GM23338 (cell line): ENCODE measurements around the gene KSR2. TPM values are rescaled to one million over a fixed set of nuclear protein-coding genes. Genes with fewer than 3 reads are reported as not detected.

Source experiments
- ATAC-seq: fragments of 200-7000 bp; cut with Tn5 transposase; 3 replicates; pipeline ENCODE4 v1.9.1; 2020
- DNase-seq: peaks from one replicate; pipeline ENCODE4 v3.0.0-alpha.2; 2015; ENCODE audit warnings: low spot score
- H2AFZ ChIP-seq: fragments of 200-600 bp; sonication (generic); 2 replicates; pipeline ENCODE4 v1.8.0; 2016; ENCODE audit warnings: antibody characterized with exemption, mild to moderate bottlenecking, moderate library complexity
- H3F3A ChIP-seq: fragments of 200-600 bp; sonication (generic); replicated peaks from 2 replicates; pipeline ENCODE4 v1.8.0; 2017; ENCODE audit warnings: antibody characterized with exemption, mixed run types, low read depth
- H3K27ac ChIP-seq: fragments of 200-600 bp; sonication (generic); 2 replicates; pipeline ENCODE4 v1.6.1; 2016; ENCODE audit warnings: low read depth
- H3K27me3 ChIP-seq: fragments of 200-600 bp; sonication (generic); 2 replicates; pipeline ENCODE4 v1.8.0; 2016; ENCODE audit warnings: mild to moderate bottlenecking, mixed run types, moderate library complexity; ENCODE audit not compliant: insufficient read depth
- H3K36me3 ChIP-seq: fragments of 200-600 bp; sonication (generic); 2 replicates; pipeline ENCODE4 v1.8.0; 2016; ENCODE audit warnings: mild to moderate bottlenecking; ENCODE audit not compliant: insufficient read depth
- H3K4me1 ChIP-seq: fragments of 200-600 bp; sonication (generic); 2 replicates; pipeline ENCODE4 v1.8.0; 2016; ENCODE audit warnings: mild to moderate bottlenecking, moderate library complexity; ENCODE audit not compliant: insufficient read depth
- H3K4me2 ChIP-seq: fragments of 200-600 bp; sonication (generic); 2 replicates; pipeline ENCODE4 v1.7.1; 2017; ENCODE audit warnings: mixed run types
- H3K4me3 ChIP-seq: fragments of 200-600 bp; sonication (generic); 2 replicates; pipeline ENCODE4 v1.6.1; 2016; ENCODE audit warnings: mixed run types
- H3K79me2 ChIP-seq: fragments of 200-600 bp; sonication (generic); replicated peaks from 2 replicates; pipeline ENCODE4 v1.8.0; 2017; ENCODE audit warnings: mild to moderate bottlenecking; ENCODE audit not compliant: insufficient read depth
- H3K9me2 ChIP-seq: fragments of 200-600 bp; sonication (generic); 2 replicates; pipeline ENCODE4 v1.8.0; 2017; ENCODE audit not compliant: insufficient read depth
- H4K20me1 ChIP-seq: fragments of 200-600 bp; sonication (generic); replicated peaks from 2 replicates; pipeline ENCODE4 v1.8.0; 2017; ENCODE audit warnings: mild to moderate bottlenecking; ENCODE audit not compliant: insufficient read depth
- H3K27ac Mint-ChIP-seq: 2 replicates; pipeline ENCODE4 v1.8.0; 2020; ENCODE audit warnings: inconsistent platforms, mild to moderate bottlenecking, moderate library complexity, mixed read lengths
- H3K27me3 Mint-ChIP-seq: 3 replicates; pipeline ENCODE4 v1.8.0; 2022; ENCODE audit warnings: low read depth, mild to moderate bottlenecking, moderate library complexity, mixed read lengths, inconsistent platforms; ENCODE audit not compliant: insufficient read depth, poor library complexity
- H3K36me3 Mint-ChIP-seq: 3 replicates; pipeline ENCODE4 v1.8.0; 2021; ENCODE audit warnings: low read depth, mild to moderate bottlenecking, inconsistent platforms, moderate library complexity, mixed read lengths
- H3K4me1 Mint-ChIP-seq: 3 replicates; pipeline ENCODE4 v1.8.0; 2020; ENCODE audit warnings: mild to moderate bottlenecking, inconsistent platforms, mixed read lengths
- H3K4me3 Mint-ChIP-seq: 3 replicates; pipeline ENCODE4 v1.8.0; 2021; ENCODE audit warnings: moderate library complexity, mild to moderate bottlenecking, inconsistent platforms, mixed read lengths
- H3K9me3 Mint-ChIP-seq: 3 replicates; pipeline ENCODE4 v1.8.0; 2020; ENCODE audit warnings: moderate library complexity, mild to moderate bottlenecking, inconsistent platforms, mixed read lengths
- CREB1 ChIP-seq: fragments of 250-450 bp; sonication (Bioruptor Pico); IDR thresholded peaks from 2 replicates; pipeline ENCODE4 v1.5.0; 2020; ENCODE audit warnings: low read depth, mild to moderate bottlenecking, moderate library complexity
- EZH2 ChIP-seq: fragments of 200-600 bp; sonication (generic); IDR thresholded peaks from one replicate; pipeline ENCODE4 v1.8.0; 2017; ENCODE audit warnings: antibody characterized with exemption, mild to moderate bottlenecking, low read depth; ENCODE audit not compliant: unreplicated experiment
- EZH2phosphoT487 ChIP-seq: fragments of 200-600 bp; sonication (generic); IDR thresholded peaks from one replicate; pipeline ENCODE4 v1.8.1; 2018; ENCODE audit warnings: antibody characterized with exemption; ENCODE audit not compliant: unreplicated experiment
- JUNB ChIP-seq: IDR thresholded peaks from one replicate; pipeline ENCODE4 v1.6.1; 2016; ENCODE audit warnings: antibody characterized with exemption; ENCODE audit not compliant: unreplicated experiment
- NANOG ChIP-seq: IDR thresholded peaks from 2 replicates; pipeline ENCODE4 v1.6.1; 2016; ENCODE audit warnings: antibody characterized with exemption, borderline replicate concordance
- POLR2AphosphoS5 ChIP-seq: IDR thresholded peaks from 2 replicates; pipeline ENCODE4 v1.6.1; 2016; ENCODE audit warnings: antibody characterized with exemption, low read depth
- STAT1 ChIP-seq: IDR thresholded peaks from one replicate; pipeline ENCODE4 v1.6.1; 2016; ENCODE audit warnings: antibody characterized with exemption; ENCODE audit not compliant: unreplicated experiment
- ZNF114 ChIP-seq: fragments of 250-450 bp; sonication (Bioruptor Pico); IDR thresholded peaks from 2 replicates; pipeline ENCODE4 v1.5.0; 2020; ENCODE audit warnings: mild to moderate bottlenecking, moderate library complexity
- ZNF331 ChIP-seq: fragments of 250-450 bp; sonication (Bioruptor Pico); IDR thresholded peaks from 2 replicates; pipeline ENCODE4 v1.5.0; 2020; ENCODE audit warnings: low read depth, mild to moderate bottlenecking, moderate library complexity
- polyA plus RNA-seq: library from polyadenylated mRNA; unstranded; fragments of >200 nt; fragmentation: Nextera tagmentation; extraction: Ambion mirVana; gene quantifications from 2 replicates; pipeline ENCODE4 v1.2.1, GENCODE V29; 2016
- total RNA-seq: library from RNA; depleted of rRNA; stranded (reverse); fragments of >200 nt; shearing (Covaris generic); gene quantifications from 2 replicates; pipeline ENCODE4 v1.2.3, GENCODE V29; 2014
- TF ChIP-seq, protein P1 (sequence below): fragments of 250-450 bp; sonication (Bioruptor Pico); IDR thresholded peaks from 2 replicates; pipeline ENCODE4 v1.5.0; 2020; ENCODE audit warnings: mild to moderate bottlenecking, moderate library complexity
- TF ChIP-seq, protein P2 (sequence below): IDR thresholded peaks from 2 replicates; pipeline ENCODE4 v1.6.1; 2016; ENCODE audit warnings: antibody characterized with exemption
- TF ChIP-seq, protein P3 (sequence below), 2 experiments: fragments of 200-600 bp in 1 of 2; sonication (generic) in 1 of 2; conservative IDR thresholded peaks; 2 replicates each; pipeline versions ENCODE4 v1.5.1 to v1.6.1; 2016 to 2017; ENCODE audit warnings: antibody characterized with exemption in 2 of 2, low read depth in 2 of 2, mild to moderate bottlenecking in 2 of 2, moderate library complexity in 1 of 2
- TF ChIP-seq, protein P4 (sequence below): IDR thresholded peaks from one replicate; pipeline ENCODE4 v1.6.1; 2018; ENCODE audit warnings: antibody characterized with exemption; ENCODE audit not compliant: unreplicated experiment

Gene KSR2
- total and polyA plus RNA-seq, 2 experiments from 2014 or later: 1.1 to 2.7 TPM

DNA sequence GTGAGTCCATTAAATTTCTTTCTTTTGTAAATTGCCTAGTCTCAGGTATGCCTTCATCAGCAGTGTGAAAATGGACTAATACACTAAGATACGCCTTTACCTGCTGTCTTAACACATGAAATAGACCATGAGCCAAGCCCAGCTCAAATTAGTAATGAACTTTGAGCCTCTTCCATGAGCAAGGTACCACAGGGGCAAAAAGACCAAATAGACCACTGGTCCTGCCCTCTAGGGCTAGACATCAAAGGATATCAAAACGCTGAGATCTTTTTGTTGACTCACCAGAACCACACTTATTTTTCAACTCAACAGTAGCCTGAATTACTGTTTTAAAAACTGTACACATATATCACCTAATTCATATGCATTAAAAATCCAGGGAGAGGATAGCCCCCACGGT lies 469.9 kb downstream of the KSR2 start:
- H3K9me3 Mint-ChIP-seq: no peaks in the 10 kb centered on the region
- Histone ChIP-seq H3K4me2 (no peak overlapping the region), H3K79me2 (no peaks in the 10 kb centered on the region), H3K27ac (no peak overlapping the region), H4K20me1 (no peaks in the 10 kb centered on the region), H3K27me3 (no peaks in the 10 kb centered on the region), H3K4me3 (no peak overlapping the region), H3F3A (no peaks in the 10 kb centered on the region), H3K4me1 (peaks cover 7% of the 10 kb centered on the region), H3K36me3 (no peaks in the 10 kb centered on the region), H2AFZ (no peak overlapping the region), H3K9me2 (peaks cover 4% of the 10 kb centered on the region; the same call in 1 of the 2 replicates)
- no peaks in the 10 kb centered on the region for H3K36me3 Mint-ChIP-seq
- TF ChIP-seq ZNF114 (CRISPR knock-in tag) (no peak), CREB1 (CRISPR knock-in tag) (no peak), EZH2 (no peak), EZH2phosphoT487 (no peak), NANOG (no peak), POLR2AphosphoS5 (no peak), STAT1 (no peak), JUNB (no peak), ZNF331 (CRISPR knock-in tag) (no peak)
- TF ChIP-seq, protein P1, sequence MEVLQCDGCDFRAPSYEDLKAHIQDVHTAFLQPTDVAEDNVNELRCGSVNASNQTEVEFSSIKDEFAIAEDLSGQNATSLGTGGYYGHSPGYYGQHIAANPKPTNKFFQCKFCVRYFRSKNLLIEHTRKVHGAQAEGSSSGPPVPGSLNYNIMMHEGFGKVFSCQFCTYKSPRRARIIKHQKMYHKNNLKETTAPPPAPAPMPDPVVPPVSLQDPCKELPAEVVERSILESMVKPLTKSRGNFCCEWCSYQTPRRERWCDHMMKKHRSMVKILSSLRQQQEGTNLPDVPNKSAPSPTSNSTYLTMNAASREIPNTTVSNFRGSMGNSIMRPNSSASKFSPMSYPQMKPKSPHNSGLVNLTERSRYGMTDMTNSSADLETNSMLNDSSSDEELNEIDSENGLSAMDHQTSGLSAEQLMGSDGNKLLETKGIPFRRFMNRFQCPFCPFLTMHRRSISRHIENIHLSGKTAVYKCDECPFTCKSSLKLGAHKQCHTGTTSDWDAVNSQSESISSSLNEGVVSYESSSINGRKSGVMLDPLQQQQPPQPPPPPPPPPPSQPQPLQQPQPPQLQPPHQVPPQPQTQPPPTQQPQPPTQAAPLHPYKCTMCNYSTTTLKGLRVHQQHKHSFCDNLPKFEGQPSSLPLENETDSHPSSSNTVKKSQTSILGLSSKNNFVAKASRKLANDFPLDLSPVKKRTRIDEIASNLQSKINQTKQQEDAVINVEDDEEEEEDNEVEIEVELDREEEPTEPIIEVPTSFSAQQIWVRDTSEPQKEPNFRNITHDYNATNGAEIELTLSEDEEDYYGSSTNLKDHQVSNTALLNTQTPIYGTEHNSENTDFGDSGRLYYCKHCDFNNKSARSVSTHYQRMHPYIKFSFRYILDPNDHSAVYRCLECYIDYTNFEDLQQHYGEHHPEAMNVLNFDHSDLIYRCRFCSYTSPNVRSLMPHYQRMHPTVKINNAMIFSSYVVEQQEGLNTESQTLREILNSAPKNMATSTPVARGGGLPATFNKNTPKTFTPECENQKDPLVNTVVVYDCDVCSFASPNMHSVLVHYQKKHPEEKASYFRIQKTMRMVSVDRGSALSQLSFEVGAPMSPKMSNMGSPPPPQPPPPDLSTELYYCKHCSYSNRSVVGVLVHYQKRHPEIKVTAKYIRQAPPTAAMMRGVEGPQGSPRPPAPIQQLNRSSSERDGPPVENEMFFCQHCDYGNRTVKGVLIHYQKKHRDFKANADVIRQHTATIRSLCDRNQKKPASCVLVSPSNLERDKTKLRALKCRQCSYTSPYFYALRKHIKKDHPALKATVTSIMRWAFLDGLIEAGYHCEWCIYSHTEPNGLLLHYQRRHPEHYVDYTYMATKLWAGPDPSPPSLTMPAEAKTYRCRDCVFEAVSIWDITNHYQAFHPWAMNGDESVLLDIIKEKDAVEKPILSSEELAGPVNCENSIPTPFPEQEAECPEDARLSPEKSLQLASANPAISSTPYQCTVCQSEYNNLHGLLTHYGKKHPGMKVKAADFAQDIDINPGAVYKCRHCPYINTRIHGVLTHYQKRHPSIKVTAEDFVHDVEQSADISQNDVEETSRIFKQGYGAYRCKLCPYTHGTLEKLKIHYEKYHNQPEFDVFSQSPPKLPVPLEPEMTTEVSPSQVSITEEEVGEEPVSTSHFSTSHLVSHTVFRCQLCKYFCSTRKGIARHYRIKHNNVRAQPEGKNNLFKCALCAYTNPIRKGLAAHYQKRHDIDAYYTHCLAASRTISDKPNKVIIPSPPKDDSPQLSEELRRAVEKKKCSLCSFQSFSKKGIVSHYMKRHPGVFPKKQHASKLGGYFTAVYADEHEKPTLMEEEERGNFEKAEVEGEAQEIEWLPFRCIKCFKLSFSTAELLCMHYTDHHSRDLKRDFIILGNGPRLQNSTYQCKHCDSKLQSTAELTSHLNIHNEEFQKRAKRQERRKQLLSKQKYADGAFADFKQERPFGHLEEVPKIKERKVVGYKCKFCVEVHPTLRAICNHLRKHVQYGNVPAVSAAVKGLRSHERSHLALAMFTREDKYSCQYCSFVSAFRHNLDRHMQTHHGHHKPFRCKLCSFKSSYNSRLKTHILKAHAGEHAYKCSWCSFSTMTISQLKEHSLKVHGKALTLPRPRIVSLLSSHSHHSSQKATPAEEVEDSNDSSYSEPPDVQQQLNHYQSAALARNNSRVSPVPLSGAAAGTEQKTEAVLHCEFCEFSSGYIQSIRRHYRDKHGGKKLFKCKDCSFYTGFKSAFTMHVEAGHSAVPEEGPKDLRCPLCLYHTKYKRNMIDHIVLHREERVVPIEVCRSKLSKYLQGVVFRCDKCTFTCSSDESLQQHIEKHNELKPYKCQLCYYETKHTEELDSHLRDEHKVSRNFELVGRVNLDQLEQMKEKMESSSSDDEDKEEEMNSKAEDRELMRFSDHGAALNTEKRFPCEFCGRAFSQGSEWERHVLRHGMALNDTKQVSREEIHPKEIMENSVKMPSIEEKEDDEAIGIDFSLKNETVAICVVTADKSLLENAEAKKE (CRISPR knock-in tag): no peak
- TF ChIP-seq, protein P2, sequence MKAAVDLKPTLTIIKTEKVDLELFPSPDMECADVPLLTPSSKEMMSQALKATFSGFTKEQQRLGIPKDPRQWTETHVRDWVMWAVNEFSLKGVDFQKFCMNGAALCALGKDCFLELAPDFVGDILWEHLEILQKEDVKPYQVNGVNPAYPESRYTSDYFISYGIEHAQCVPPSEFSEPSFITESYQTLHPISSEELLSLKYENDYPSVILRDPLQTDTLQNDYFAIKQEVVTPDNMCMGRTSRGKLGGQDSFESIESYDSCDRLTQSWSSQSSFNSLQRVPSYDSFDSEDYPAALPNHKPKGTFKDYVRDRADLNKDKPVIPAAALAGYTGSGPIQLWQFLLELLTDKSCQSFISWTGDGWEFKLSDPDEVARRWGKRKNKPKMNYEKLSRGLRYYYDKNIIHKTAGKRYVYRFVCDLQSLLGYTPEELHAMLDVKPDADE: no peak
- TF ChIP-seq, protein P3, sequence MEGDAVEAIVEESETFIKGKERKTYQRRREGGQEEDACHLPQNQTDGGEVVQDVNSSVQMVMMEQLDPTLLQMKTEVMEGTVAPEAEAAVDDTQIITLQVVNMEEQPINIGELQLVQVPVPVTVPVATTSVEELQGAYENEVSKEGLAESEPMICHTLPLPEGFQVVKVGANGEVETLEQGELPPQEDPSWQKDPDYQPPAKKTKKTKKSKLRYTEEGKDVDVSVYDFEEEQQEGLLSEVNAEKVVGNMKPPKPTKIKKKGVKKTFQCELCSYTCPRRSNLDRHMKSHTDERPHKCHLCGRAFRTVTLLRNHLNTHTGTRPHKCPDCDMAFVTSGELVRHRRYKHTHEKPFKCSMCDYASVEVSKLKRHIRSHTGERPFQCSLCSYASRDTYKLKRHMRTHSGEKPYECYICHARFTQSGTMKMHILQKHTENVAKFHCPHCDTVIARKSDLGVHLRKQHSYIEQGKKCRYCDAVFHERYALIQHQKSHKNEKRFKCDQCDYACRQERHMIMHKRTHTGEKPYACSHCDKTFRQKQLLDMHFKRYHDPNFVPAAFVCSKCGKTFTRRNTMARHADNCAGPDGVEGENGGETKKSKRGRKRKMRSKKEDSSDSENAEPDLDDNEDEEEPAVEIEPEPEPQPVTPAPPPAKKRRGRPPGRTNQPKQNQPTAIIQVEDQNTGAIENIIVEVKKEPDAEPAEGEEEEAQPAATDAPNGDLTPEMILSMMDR (conservative IDR thresholded peaks at IDR 0.05; ENCODE audit: low read depth in 2 of 2): no peak
- TF ChIP-seq, protein P4, sequence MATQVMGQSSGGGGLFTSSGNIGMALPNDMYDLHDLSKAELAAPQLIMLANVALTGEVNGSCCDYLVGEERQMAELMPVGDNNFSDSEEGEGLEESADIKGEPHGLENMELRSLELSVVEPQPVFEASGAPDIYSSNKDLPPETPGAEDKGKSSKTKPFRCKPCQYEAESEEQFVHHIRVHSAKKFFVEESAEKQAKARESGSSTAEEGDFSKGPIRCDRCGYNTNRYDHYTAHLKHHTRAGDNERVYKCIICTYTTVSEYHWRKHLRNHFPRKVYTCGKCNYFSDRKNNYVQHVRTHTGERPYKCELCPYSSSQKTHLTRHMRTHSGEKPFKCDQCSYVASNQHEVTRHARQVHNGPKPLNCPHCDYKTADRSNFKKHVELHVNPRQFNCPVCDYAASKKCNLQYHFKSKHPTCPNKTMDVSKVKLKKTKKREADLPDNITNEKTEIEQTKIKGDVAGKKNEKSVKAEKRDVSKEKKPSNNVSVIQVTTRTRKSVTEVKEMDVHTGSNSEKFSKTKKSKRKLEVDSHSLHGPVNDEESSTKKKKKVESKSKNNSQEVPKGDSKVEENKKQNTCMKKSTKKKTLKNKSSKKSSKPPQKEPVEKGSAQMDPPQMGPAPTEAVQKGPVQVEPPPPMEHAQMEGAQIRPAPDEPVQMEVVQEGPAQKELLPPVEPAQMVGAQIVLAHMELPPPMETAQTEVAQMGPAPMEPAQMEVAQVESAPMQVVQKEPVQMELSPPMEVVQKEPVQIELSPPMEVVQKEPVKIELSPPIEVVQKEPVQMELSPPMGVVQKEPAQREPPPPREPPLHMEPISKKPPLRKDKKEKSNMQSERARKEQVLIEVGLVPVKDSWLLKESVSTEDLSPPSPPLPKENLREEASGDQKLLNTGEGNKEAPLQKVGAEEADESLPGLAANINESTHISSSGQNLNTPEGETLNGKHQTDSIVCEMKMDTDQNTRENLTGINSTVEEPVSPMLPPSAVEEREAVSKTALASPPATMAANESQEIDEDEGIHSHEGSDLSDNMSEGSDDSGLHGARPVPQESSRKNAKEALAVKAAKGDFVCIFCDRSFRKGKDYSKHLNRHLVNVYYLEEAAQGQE: no peak
- H3K27ac Mint-ChIP-seq: no peak overlapping the region
- peaks cover 18% of the 10 kb centered on the region for H3K4me1 Mint-ChIP-seq
- no peak for DNase-seq
- no peak for ATAC-seq
- H3K27me3 Mint-ChIP-seq: no peaks in the 10 kb centered on the region
- H3K4me3 Mint-ChIP-seq: no peak overlapping the region
